Right ventricle myocardium superior (tissue), 1 donor: ENCODE measurements around the gene DYNC1I2. TPM values are rescaled to one million over a fixed set of nuclear protein-coding genes. Genes with fewer than 3 reads are reported as not detected.

Experiments
- ATAC-seq: fragments of 200-7000 bp; cut with Tn5 transposase; one replicate; pipeline ENCODE4 v1.9.1; 2020; ENCODE audit warnings: mild to moderate bottlenecking; ENCODE audit not compliant: poor library complexity
- DNase-seq: peaks from one replicate; pipeline ENCODE4 v3.0.0-alpha.2; 2020
- intact Hi-C: fragments of 100-400 bp; cut with DNase I; formaldehyde crosslinking; loops from one replicate; pipeline ENCODE4 v1.11.2; 2022
- long read RNA-seq: library from polyadenylated mRNA; unstranded; transcript quantifications from one replicate; pipeline ENCODE4 v2.0.0, GENCODE V29; 2021
- total RNA-seq: library from RNA; stranded (reverse); fragmentation: NEBNext Ultra II Directional; extraction: Animal tissue kit (Norgen Biotek cat#: 25700); gene quantifications from one replicate; pipeline ENCODE4 v1.2.1, GENCODE V29; 2021
- donor health status: DM: no; HTN: yes; CAD: no; lungs with severe emphysema.

DYNC1I2 gene
- total RNA-seq, result 70.0 TPM
- long read RNA-seq, transcript DYNC1I2-203 (16 exons, 2,572 nt), result major isoform, 95 of 150 reads
- long read RNA-seq, transcript DYNC1I2-201 (16 exons, 2,589 nt), result minor isoform, 22 of 150 reads
- long read RNA-seq, partial matches to known transcripts, result 15 of 150 reads
- long read RNA-seq, other reads (novel, unspliced or antisense), result 15 of 150 reads

DNA sequence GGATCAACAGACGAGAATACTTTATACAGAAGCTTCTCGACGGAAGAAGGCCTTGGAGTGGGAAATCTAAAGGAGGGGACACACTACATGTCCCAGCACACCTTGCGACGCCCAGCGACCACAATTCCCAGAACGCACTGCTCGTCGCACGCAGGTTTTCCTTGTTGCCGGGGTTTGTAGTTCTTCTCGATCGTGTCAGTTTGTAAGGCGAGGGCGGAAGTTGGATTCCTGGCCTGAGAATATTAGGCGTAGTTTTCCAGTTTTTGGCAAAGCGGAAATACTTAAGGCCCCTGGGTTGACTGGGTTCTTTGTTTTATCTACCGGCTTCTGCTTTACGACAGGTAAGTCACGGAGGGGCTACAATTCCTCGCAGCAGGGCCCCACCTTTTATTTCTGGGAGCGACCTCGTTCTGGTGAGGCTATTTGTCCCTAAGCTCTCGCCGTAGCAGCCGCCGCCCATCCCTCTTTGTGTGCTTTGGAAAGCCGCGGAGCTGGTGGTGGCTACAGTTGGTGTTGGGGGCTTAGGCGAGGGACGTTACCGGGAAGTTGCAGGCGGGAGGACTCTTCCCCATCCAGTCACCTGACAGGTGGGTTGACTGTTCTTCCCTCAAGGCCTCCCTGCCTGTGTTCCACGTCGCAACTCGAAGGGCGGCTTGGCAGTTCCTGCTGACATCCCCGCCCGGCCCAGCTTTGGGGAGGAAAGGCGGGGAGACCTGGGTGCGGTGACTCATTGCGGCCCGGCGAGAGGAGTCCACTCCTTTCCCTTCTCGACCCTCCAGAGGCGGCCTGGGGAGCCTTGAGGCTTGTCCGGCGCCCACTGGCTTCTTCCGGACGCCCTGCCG lies at the start of gene DYNC1I2:
Gene DYNC1I2, plus strand, starts transcription at position 183 of the 842 bp plus-strand sequence. CDS start 2,687 bp downstream, outside the sequence.
- intact Hi-C loops, result no loop called here
- DNase-seq, result peak; percentile 94

DNA sequence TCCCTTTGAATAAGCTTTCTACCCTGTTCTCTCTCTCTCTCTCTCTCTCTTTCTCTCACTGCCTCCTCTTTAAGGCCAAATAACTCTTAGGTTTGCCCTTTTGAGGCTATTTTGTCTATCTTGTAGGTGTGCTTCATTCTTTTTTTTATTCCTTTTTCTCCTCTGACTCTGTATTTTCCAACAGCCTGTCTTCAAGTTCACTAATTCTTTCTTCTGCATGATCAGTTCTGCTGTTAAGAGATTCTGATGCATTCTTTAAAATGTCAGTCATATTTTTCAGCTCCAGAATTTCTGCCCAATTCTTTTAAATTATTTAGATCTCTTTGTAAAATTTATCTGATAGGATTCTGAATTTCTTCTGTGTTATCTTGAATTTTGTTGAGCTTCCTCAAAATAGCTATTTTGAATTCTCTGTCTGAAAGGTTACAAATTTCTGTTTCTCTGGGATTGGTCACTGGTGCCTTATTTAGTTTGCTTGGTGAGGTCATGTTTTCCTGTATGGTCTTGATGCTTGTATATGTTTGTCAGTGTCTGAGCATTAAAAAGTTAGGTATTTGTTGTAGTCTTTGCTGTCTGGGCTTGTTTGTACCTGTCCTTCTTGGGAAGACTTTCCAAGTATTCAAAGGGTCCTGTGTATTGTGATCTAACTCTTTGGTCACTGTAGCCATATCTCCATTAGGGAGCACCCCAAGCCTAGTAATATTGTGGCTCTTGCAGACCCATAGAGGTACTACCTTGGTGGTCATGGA lies 35.4 kb upstream of the DYNC1I2 start:
- no peak for ATAC-seq
- DNase-seq, result no peak
- intact Hi-C loops, result no loop called here

More for the DNA sequence above, at the start of gene DYNC1I2:
- peak; percentile 99 for ATAC-seq

DNA sequence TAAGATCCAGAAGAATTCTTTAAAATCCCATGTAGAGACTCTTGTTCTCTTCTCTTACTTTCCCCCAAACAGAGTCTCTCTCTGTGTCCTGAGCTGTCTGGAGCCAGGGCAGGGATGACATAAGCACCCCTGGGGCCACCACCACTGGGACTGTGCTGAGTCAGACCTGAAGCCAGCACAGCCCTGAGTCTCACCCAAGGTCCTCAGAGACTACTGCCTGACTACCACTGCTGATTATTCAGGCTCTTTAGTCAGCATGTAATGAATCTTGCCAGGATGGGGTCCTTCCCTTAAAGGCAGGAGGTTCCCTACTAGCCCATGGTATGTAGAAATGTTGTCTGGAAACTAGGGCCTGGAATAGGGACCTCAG lies 34.9 kb upstream of the DYNC1I2 start:
- ATAC-seq (no peak), DNase-seq (no peak)
- intact Hi-C loops, result no loop called here

DNA sequence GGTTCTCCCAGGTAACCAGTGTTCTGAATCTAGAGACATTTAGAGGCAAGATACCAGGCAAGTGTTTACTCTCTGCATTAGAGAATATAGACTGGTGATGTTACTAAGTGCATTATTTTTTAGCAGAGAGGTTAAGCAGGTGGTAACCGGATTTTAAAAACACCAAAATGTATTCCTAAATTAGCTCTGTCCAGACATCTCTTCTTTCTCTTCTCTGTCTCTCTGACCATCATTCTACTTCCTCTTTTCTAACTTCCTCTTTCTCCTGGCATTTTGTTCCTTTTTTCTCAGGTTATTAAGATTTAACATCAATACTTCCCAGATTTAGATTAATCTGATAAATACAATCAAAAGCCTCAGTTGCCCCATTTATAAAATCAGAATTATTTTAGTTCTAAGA lies 31.7 kb upstream of the DYNC1I2 start:
- intact Hi-C loops, result no loop called here
- ATAC-seq, result no peak
- no peak for DNase-seq

DNA sequence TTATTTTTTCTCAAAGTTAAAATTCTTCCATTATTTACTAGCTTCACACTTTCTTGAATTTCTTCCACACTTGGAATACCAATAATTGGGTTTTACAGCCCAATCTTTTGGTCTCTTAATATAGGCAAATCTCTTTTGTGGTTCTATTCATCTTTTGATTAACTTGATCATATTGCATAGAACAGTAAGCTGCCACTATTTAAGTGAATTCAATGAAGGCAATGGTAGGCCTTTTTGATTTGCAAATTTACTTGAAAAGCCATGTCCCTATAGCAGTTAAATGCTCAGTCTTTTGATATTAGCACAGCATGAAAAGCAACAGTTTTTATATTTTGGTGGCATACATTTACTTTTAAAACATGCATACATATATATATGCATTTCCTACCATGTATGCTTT lies 20.2 kb upstream of the DYNC1I2 start:
- no peak for ATAC-seq
- intact Hi-C loops, result no loop called here
- no peak for DNase-seq

DNA sequence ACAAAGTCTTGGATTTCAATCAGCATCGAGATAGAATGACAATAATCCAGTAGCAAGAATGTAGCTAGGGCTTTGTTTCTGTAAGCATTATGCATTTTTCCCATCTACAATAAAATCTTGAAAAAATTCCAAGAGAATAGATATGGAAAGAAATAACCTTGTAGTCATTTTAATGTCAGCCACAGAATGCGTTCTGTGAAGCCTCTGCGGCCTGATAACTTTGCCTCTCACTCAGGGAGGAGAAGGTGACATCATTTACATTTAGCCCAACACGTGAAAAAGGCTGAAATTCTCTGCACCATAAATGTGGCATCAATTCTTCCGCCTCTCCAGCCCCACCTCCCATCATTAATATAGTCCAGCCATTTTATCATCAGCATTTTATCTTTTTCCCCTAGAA lies 19.1 kb upstream of the DYNC1I2 start:
- ATAC-seq, result no peak
- no peak for DNase-seq
- intact Hi-C loops, result no loop called here

DNA sequence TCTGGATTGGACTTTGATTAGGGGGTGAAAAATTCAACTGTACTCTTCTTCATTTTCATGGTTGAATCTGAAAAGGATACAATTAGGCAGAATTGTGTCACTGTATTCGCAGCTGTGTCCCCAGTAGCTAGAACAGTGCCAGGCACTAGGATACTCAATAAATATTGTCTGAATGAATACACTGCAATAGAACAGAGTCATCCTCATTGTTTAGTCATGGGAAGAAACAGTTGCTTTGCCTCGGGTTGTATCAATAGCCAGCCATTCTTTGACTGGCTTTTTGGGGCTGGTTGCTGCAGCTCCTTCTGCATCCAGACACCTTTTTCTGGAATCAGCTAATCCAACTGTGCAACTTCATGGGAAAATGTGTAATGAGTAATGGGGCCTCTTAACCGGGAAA lies 18.1 kb upstream of the DYNC1I2 start:
- ATAC-seq (no peak), DNase-seq (no peak)
- intact Hi-C loops, result no loop called here

DNA sequence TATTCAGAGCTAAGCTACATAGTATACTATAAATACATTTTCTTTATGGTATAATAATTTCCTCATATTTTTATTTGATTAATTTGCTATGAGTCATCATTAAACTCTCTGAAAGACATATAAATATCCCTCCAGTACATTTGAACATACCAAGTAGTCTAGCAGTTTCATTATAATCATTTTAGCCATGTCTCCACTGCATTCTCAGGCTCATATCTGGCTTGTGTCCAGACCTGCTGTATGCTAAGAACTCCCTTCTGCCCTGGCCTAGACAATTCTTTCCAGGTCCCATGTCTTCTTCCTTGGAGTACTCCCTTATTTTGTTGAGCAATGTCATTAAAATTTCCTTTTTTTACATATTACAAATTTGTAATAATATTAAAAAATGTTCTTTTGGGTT lies 16.6 kb upstream of the DYNC1I2 start:
- no peak for DNase-seq
- ATAC-seq, result no peak
- intact Hi-C loops, result no loop called here

DNA sequence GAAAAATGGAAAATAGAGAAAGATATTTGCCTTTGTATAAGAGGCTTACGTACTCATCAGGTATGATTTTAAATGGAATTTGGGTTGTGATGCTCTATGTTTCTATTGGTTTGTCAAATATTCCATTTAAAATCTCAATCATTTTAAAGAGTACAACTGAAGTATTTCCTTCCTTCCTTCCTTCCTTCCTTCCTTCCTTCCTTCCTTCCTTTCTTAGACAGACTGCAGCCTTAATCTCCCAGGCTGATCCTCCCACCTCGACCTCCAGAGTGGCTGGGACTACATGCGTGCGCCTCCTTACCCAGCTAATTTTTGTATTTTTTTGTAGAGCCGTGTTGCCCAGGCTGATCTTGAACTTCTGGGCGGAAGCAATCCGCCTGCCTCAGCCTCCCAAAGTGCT lies 15.4 kb upstream of the DYNC1I2 start:
- intact Hi-C loops, result no loop called here
- ATAC-seq (no peak), DNase-seq (no peak)

DNA sequence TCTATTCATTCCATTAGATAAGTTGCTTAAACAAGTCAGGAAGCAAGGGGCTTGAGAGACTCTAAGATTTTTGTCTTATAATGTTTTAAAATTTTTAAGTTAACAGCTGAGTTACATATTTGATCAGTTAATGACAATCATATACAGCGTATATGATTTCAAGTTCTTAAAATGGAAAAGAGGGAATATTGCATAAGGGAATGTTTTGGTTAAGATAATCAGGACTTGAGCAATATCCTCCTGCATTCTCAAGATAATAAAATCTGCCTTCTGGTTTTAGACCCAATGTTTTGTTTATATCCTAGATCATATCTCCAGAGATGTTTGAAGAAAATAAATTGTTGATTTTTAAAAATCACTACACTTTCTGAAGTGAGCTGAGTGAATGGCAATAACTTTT lies 13.4 kb upstream of the DYNC1I2 start:
- intact Hi-C loops, result no loop called here
- ATAC-seq, result no peak
- DNase-seq, result no peak

DNA sequence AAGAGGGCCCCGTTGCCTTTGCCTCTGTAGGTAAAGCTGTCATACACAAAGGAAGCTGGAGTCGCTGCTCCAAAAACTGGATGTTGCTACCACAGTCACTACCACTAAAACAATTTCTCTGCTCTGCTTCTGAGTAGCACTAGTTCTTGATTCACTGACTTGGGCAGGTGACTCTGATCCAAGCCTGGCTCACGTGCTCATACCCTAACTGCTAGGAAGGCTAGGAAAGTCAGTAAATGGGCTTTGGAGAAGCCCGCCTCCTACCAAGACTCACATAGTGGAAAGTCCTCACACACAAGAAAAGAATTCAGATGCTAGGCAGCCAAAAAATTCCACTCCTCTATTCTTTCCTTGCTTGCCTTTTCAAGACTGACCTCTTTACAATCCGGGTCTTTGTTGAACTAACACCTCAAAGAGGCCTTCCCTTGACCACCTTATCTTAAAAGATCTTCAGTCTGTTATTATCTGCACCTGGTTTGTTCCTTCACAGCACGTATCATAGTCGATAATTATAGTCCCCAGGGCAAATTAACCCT lies 11.4 kb upstream of the DYNC1I2 start:
- no peak for ATAC-seq
- no peak for DNase-seq
- intact Hi-C loops, result no loop called here

DNA sequence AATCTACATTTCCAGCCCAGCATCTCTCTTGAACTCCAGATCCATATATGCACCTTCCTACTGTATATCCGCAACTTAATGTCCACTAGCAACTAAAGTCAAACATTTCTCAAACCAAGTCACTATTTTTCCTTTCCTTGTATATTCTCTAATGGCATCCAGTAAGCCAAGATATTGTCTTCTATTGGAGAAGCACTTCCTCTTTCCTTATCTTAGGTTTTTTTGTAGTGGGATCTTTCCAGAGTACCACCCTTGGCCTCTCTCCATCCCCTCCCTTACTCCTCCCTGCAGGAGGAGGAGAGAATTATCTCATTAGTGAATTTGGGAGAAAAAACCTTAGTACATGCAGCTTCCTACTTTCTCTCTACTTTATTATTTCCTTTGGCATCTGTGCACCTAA lies 8.7 kb upstream of the DYNC1I2 start:
- DNase-seq, result no peak

DNA sequence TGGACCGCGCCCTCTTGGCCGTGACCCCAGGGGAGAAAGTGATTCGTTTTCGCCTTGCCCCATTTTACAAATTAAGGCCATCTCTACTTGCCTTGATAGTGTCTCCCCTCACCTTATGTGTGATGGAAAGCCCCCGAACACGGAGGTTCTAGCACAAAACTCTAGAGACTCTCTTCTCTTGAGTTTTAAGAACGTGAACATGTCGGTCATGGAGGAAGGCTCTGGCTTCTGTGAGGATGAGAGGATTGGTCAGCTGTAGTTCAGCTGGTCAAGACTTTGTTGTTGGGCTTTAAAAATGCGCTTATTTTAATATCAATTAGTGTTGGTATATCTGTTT lies 828 bp downstream of the DYNC1I2 start:
- intact Hi-C loops, result no loop called here
- DNase-seq (no peak), ATAC-seq (no peak)

More for the DNA sequence above, 8.7 kb upstream of the DYNC1I2 start:
- intact Hi-C loops, result no loop called here
- no peak for ATAC-seq

DNA sequence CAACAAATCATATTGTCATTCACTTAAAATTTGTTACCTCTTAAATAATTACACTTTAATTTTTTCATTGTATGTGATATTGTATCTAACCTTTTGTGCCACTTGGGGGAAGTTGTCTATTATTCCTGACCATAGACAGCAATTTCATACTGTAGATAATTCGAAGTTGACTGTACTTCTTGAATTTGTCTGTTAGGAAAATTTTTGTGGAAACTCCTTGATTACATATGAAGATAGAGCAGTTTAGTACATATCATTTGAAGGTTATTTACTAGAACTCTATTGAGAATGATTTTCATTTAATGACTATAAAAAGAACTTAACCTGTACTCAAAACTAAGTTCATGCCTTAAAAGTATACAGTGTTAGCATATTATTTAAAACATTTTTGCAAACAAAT lies 5.1 kb downstream of the DYNC1I2 start:
- DNase-seq, result no peak
- no peak for ATAC-seq
- intact Hi-C loops, result no loop called here

DNA sequence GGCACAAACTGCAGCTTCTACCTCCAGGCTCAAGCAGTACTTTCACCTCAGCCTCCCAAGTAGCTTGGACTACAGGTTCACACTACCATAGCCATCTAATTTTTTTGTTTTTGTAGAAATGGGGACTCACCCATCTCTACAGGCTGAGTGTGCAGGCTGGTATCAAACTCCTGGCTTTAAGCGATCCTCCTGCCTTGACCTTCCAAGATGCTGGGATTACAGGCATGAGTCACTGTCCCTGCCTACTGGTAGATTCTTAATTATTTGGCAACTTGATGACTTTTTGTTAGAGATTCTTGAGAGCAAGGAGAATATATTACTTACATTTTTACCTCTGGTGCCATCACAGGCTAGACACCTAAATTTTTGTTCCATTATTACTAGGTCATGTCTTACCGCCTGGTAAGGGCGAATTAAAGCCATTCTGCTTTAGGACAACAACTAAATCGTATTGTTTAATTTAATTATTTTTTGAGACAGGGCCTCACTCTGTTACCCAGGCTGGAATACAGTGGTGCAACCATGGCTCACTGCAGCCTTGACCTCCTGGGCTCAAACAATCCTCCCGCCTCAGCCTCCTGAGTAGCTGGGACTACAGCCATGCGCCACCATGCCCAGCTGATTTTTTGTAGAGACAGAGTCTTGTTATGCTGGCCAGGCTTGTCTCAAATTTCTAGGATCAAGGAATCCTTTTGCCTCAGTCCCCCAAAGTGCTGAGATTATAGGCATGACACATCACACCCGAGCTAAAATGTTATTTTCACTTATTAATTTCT lies 15.7 kb downstream of the DYNC1I2 start:
- intact Hi-C loops, result loop anchor here (10.0 kb wide), 1 partner anchor 412 kb away; no protein-coding TSS in a partner anchor
- DNase-seq, result no peak
- ATAC-seq, result no peak

DNA sequence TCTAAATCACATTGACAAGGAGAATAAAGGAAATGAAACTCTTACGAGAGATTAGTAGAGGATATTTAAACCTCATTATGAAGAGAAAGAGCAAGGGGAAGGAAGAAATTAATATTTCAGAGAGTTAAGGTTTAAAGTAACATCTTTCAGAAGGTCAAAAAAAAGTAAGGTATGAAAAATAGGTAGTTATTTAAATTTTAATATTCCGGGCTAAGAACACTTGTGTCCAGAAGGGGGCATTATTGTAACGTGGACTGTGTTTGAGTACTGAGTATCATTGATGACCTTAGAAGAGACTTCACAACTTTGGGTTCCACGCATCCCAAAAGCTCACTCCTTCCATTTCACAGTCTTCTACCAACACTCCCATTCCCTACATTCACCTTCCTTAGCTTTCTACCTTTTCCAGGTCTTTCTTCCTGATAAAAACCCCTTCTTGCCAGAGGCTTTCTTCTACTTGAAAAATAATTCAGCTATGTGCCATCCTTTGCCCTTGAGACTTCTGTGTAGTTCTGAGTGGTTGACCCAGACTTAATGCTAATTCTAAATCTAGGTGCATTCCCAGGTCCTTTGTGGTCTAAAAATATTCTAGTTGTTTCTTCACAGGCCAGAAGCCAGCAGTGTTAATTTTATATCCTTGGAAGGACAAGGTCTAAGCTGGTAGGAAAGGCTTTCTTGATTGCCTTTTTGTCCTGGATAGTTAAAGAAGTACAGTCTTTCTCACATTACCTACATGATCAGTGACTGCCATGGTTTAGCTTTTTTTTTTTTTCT lies 16.5 kb downstream of the DYNC1I2 start:
- ATAC-seq (peak; percentile 70), DNase-seq (no peak)
- intact Hi-C loops, result loop anchor here (10.0 kb wide), 1 partner anchor 411 kb away; no protein-coding TSS in a partner anchor

DNA sequence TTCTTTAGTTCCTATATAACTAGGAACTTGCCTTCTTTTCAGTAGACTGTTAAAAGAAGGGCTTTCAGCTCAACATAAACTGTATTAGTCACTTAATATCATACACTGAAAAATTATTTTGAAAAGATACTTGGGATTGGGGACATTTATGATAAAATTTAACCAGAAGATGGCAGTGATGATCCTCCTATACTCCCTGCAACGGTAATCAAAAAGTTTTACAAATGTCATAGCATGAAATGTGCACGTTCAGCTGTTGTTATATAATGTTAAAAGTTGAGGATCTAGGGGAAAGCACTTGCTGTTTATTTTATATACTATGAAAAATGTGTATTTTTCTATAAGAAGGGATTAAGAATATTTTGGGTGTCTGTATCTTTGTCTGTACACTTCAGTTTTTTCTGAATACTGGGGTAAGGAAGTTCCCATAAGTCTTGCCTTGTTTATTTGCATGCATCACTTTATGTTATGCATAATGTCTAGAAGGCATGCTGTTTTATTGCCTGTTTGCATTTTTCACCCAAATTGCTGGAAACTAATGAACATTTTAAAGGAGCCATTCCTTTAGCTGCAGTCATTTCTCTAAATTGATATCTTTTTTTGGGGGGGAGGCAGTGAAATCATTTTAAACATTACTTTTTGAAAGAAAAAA lies 19.0 kb downstream of the DYNC1I2 start:
- DNase-seq (no peak), ATAC-seq (no peak)
- intact Hi-C loops, result loop anchor here (10.0 kb wide), 1 partner anchor 409 kb away; no protein-coding TSS in a partner anchor
